Measurements from ENCODE around the gene METTL5.
"Not testable (repeated sequence)": the region's sequence is repeated elsewhere in the genome, so short reads cannot be mapped to it uniquely, and the experiment has no call there.

Gene METTL5

DNA sequence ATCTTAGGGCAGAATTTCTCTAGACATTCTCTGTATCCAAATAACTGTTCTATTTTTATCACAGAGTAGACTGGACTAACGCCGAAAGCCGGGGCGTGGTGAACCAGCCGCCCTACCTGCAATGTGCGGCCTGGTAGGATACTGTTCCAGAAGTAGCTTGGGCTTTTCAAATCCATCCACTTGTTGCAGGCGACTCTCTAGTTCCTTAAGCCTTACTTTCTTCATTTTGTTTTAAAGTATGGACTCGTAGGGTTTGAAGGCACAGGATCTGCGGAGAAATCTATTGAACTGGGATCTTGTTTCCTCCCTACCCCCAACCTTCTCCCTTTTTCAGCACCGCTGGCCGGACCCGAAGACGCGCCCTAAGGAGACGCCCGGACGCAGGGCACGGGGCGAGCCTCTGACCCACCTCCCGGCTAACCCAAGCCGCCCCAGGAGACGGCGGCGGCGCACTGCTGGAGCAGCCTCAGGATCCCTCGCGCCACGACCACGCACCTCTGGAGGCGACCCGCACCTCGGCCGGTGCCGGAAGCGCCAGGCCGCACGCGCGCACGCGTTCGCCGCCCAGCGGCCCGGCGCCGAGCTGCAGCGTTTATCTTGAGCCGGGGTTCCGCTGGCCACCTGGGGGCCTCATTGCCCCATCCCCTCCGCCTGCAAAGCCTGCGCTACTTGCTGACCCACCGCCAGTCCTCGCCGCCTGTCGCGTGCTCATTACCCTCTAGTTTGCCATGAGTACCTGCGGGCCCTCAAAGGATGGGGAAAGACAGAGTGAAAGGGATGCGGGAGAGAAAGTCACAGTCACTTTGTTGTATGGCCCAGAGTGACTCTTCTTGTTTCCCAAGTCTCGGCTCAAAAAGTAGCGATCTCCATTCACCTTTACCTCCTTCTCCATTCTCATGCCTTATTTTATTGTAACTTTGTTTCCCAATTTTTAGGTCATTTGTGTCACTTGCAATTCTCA lies at the start of gene METTL5:
METTL5 (minus strand) TSS at position 533 of the 961 bp plus-strand sequence; CDS start at position 225, 308 bp downstream.
- H3K27ac ChIP-seq = peak within 1 kb of the TSS; percentile 74
- TF ChIP-seq, protein P1, sequence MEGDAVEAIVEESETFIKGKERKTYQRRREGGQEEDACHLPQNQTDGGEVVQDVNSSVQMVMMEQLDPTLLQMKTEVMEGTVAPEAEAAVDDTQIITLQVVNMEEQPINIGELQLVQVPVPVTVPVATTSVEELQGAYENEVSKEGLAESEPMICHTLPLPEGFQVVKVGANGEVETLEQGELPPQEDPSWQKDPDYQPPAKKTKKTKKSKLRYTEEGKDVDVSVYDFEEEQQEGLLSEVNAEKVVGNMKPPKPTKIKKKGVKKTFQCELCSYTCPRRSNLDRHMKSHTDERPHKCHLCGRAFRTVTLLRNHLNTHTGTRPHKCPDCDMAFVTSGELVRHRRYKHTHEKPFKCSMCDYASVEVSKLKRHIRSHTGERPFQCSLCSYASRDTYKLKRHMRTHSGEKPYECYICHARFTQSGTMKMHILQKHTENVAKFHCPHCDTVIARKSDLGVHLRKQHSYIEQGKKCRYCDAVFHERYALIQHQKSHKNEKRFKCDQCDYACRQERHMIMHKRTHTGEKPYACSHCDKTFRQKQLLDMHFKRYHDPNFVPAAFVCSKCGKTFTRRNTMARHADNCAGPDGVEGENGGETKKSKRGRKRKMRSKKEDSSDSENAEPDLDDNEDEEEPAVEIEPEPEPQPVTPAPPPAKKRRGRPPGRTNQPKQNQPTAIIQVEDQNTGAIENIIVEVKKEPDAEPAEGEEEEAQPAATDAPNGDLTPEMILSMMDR (conservative IDR thresholded peaks at IDR 0.05) = peak; percentile 99
- TF ChIP-seq ZFX (IDR thresholded peaks at IDR 0.05) = peak; percentile 89

DNA sequence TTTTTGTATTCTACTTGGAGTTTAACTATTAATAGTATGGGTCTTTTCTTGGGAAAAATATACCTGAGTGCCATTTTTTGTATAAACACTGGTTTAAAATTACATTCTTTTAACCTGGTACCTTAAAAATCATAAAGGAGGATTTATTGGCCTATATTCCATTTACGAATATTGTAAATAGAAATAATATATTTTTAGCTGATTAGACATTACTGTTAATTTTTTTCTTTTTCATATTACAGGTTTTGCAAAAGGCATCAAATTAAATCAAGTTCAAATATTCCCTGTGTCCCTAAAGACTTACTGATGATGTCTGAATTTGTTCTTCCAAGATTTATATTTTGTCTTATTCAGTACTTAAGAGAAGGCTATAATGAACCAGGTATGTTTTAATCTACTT lies 47.3 kb upstream of the METTL5 start:
- H3K27ac ChIP-seq = no peak overlapping the region
- TF ChIP-seq ZFX (IDR thresholded peaks at IDR 0.05) = no peak

DNA sequence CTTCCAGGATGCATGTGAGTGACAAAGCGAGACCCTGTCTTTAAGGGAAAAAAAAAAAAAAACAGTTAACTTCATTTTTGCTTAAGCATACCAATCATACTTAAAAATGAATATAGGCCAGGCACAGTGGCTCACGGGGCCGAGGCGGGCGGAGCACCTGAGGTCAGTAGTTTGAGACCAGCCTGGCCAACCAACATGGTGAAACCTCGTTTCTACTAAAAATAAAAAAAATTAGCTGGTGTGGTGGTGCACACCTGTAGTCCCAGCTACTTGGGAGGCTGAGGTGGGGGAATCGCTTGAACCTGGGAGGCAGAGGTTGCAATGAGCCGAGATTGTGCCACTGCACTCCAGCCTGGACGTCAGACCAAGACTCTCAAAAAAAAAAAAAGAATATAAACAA lies 46.7 kb upstream of the METTL5 start:
- not testable (repeated sequence) for H3K27ac ChIP-seq

DNA sequence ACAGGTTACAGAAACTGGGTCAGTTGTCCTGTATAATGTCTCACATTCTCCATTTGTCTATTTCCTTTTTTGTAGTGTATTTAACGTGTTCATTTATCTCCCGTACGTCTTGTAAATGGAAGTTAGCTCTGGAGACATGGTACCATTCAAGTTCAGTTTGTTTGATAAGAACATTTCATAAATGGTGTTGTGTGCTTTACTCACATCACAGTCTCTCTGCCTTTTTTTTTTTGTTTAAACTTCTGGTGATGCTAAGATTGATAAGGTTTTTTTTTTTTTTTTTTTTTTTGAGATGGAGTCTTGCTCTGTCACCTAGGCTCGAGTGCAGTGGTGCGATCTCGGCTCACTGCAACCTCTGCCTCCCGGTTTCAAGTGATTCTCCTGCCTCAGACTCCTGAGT lies 44.2 kb upstream of the METTL5 start:
- TF ChIP-seq, protein P1 (conservative IDR thresholded peaks at IDR 0.05) = no peak
- TF ChIP-seq ZFX (IDR thresholded peaks at IDR 0.05) = no peak
- H3K27ac ChIP-seq = no peak overlapping the region

DNA sequence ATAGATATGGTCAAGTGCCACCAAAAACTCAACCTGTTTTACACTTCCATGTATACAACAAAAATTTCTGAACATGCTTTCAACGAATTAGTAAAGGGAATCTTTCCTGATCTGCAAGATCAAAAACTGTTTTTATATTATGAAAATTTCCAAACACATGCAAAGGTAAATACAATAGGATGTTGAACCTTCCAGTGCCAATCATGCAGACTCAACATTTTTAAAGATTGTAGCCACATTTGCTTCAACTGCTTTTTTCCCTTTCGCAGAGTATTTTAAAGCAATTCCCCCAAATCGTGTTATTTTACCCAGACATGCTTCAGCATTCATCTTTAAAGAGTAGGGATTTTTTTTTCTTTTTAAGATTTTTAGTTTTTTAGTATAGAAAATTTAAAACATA lies 42.9 kb upstream of the METTL5 start:
- TF ChIP-seq ZFX (IDR thresholded peaks at IDR 0.05) = no peak
- TF ChIP-seq, protein P1 (conservative IDR thresholded peaks at IDR 0.05) = no peak
- no peak overlapping the region for H3K27ac ChIP-seq

DNA sequence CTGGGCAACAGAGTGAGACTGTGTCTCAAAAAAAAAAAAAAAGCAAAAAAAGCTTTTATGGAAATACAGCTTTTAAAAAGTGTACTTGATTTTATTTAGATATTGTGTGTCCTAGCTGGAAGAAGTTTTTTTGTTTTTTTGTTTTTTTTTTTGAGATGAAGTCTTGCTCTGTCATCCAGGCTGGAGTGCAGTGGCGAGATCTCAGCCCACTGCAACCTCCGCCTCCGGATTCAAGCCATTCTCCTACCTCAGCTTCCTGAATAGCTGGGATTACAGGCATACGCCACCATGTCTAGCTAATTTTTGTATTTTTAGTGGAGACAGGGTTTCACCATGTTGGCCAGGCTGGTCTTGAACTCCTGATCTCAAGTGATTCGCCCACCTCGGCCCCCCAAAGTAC lies 41.5 kb upstream of the METTL5 start:
- not testable (repeated sequence) for H3K27ac ChIP-seq

DNA sequence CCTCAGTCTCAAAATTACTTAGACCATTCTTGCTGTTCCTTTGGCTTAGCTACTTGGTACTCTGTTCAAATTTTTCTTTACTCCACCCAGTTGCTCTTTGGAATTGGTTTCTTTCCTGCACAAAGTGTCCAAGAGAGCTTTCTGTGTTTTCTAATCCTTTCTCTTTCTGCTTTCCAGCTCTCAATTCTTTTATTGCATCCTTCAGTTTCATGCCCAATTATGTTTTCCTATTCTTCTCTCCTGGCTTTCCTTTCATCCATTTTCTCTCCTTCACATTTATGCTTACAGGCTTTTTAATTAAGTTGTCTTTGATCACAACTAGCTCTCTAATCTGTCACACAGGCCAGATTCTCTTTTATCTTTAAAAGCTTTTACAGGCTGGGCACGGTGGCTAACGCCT lies 40.8 kb upstream of the METTL5 start:
- TF ChIP-seq, protein P1 (conservative IDR thresholded peaks at IDR 0.05) = no peak
- TF ChIP-seq ZFX (IDR thresholded peaks at IDR 0.05) = no peak
- no peak overlapping the region for H3K27ac ChIP-seq

DNA sequence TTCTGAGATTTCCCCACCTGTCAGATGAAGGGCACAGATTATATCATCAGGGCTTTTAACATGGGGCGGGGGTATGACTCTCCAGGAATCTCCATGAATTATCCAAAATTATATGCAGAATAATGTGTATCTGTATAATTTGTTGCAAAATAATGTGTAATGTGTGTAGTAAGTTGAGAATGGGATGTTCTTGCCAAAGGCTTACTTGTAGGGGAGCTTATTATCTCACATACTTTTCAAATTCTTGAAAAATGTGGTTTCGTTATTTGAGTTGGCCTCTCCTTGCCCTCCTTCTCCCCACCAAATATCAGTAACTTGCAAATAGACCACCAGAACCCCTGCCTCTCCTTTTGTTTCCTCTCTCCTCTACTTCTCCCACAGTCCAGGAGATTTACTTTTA lies 38.1 kb upstream of the METTL5 start:
- H3K27ac ChIP-seq = no peak overlapping the region

More for the DNA sequence above, 38.1 kb upstream of the METTL5 start:
- TF ChIP-seq, protein P1 (conservative IDR thresholded peaks at IDR 0.05) = no peak
- no peak for TF ChIP-seq ZFX (IDR thresholded peaks at IDR 0.05)
